ENCODE results near the gene SHOX. TPM values are rescaled to one million over a fixed set of nuclear protein-coding genes. Genes with fewer than 3 reads are reported as not detected.

Gene SHOX
- total RNA-seq, 5 donors from 2014 or later (not counting 1 experiment from before 2014, with no cell fraction given) = not detected

GRCh38 chrX:631802-632365, 1.3 kb downstream of the SHOX start:
- Histone ChIP-seq H3K4me3 (ENCODE audit: control insufficient read depth in 1 of 2, extremely low read depth in 1 of 2, low read length in 1 of 2) (no peak overlapping the region), H3K4me1 (ENCODE audit: control insufficient read depth in 1 of 2, extremely low read depth in 1 of 2, insufficient read depth in 2 of 2, low read length in 2 of 2) (no peaks in the 10 kb centered on the region), H3K9me3 (no peaks in the 10 kb centered on the region), H3K27me3 (replicated peaks in 1 of 2; ENCODE audit: control insufficient read depth in 2 of 2, extremely low read depth in 1 of 2, insufficient read depth in 2 of 2, low read length in 1 of 2) (peaks cover 13 to 77% of the 10 kb centered on the region in 2 experiments), H3K27ac (ENCODE audit: low read length) (no peak overlapping the region), H3K36me3 (ENCODE audit: control insufficient read depth in 2 of 2, extremely low read depth in 1 of 2, insufficient read depth in 1 of 2, low read length in 1 of 2) (no peaks in the 10 kb centered on the region)
- DNase-seq (no peak), ATAC-seq (replicated peaks in 1 of 4) (no peak)
- Mint-ChIP-seq H3K9me3 (no peaks in the 10 kb centered on the region), H3K27me3 (peaks cover 58 to 78% of the 10 kb centered on the region in 2 donors), H3K27ac (no peak overlapping the region), H3K4me3 (no peak overlapping the region), H3K4me1 (peaks cover 3 to 15% (median 4%) of the 10 kb centered on the region in 3 donors), H3K36me3 (no peaks in the 10 kb centered on the region)
- ChIA-PET CTCF (no interaction called here), POLR2A (no interaction called here)
- WGBS (ENCODE audit: insufficient coverage) = 4% methylated on average over 31 of the region's 44 CpGs

- Histone ChIP-seq H3K4me1 (ENCODE audit: control insufficient read depth in 1 of 2, extremely low read depth in 1 of 2, insufficient read depth in 2 of 2, low read length in 2 of 2) (no peaks in the 10 kb centered on the region), H3K27me3 (replicated peaks in 1 of 2; ENCODE audit: control insufficient read depth in 2 of 2, extremely low read depth in 1 of 2, insufficient read depth in 2 of 2, low read length in 1 of 2) (peaks cover 9 to 74% of the 10 kb centered on the region in 2 experiments), H3K27ac (ENCODE audit: low read length) (no peak overlapping the region), H3K36me3 (ENCODE audit: control insufficient read depth in 2 of 2, extremely low read depth in 1 of 2, insufficient read depth in 1 of 2, low read length in 1 of 2) (no peaks in the 10 kb centered on the region), H3K9me3 (no peaks in the 10 kb centered on the region), H3K4me3 (ENCODE audit: control insufficient read depth in 1 of 2, extremely low read depth in 1 of 2, low read length in 1 of 2) (no peak overlapping the region)
- CTCF ChIA-PET = no interaction called here
- Mint-ChIP-seq H3K27me3 (peaks cover 56 to 78% of the 10 kb centered on the region in 2 donors), H3K36me3 (no peaks in the 10 kb centered on the region), H3K9me3 (no peaks in the 10 kb centered on the region), H3K27ac (no peak overlapping the region), H3K4me1 (peaks cover 2 to 14% (median 4%) of the 10 kb centered on the region in 3 donors), H3K4me3 (no peak overlapping the region)
- no peak for DNase-seq
- no peak for ATAC-seq (replicated peaks in 1 of 4)
- WGBS (ENCODE audit: insufficient coverage) = 1% methylated on average over 13 of the region's 30 CpGs
- POLR2A ChIA-PET = no interaction called here
Measured at GRCh38 chrX:632366-633042, 1.9 kb downstream of the SHOX start.

- Mint-ChIP-seq H3K27me3 (peaks cover 57 to 79% of the 10 kb centered on the region in 2 donors), H3K4me1 (peaks cover 10 to 15% (median 12%) of the 10 kb centered on the region in 3 donors), H3K9me3 (no peaks in the 10 kb centered on the region), H3K36me3 (no peaks in the 10 kb centered on the region), H3K27ac (no peak overlapping the region), H3K4me3 (no peak overlapping the region)
- ATAC-seq (replicated peaks in 1 of 4) (no peak), DNase-seq (no peak)
- H3K27ac ChIP-seq (ENCODE audit: low read length) = no peak overlapping the region
- H3K27me3 ChIP-seq (replicated peaks in 1 of 2; ENCODE audit: control insufficient read depth in 2 of 2, extremely low read depth in 1 of 2, insufficient read depth in 2 of 2, low read length in 1 of 2) = peaks cover 14 to 74% of the 10 kb centered on the region in 2 experiments
- no peaks in the 10 kb centered on the region for H3K9me3 ChIP-seq
- no peaks in the 10 kb centered on the region for H3K36me3 ChIP-seq (ENCODE audit: control insufficient read depth in 2 of 2, extremely low read depth in 1 of 2, insufficient read depth in 1 of 2, low read length in 1 of 2)
- POLR2A ChIA-PET = no interaction called here
- CTCF ChIA-PET = no interaction called here
- no peak overlapping the region for H3K4me3 ChIP-seq (ENCODE audit: control insufficient read depth in 1 of 2, extremely low read depth in 1 of 2, low read length in 1 of 2)
- WGBS (ENCODE audit: insufficient coverage) = 2% methylated on average over 15 of the region's 25 CpGs
- no peaks in the 10 kb centered on the region for H3K4me1 ChIP-seq (ENCODE audit: control insufficient read depth in 1 of 2, extremely low read depth in 1 of 2, insufficient read depth in 2 of 2, low read length in 2 of 2)
Measured at GRCh38 chrX:633043-633984, 2.7 kb downstream of the SHOX start.

- Histone ChIP-seq H3K4me1 (ENCODE audit: control insufficient read depth in 1 of 2, extremely low read depth in 1 of 2, insufficient read depth in 2 of 2, low read length in 2 of 2) (no peaks in the 10 kb centered on the region), H3K27me3 (replicated peaks in 1 of 2; ENCODE audit: control insufficient read depth in 2 of 2, extremely low read depth in 1 of 2, insufficient read depth in 2 of 2, low read length in 1 of 2) (peaks cover 11 to 80% of the 10 kb centered on the region in 2 experiments), H3K4me3 (ENCODE audit: control insufficient read depth in 1 of 2, extremely low read depth in 1 of 2, low read length in 1 of 2) (no peak overlapping the region), H3K36me3 (ENCODE audit: control insufficient read depth in 2 of 2, extremely low read depth in 1 of 2, insufficient read depth in 1 of 2, low read length in 1 of 2) (no peaks in the 10 kb centered on the region), H3K27ac (ENCODE audit: low read length) (no peak overlapping the region), H3K9me3 (no peaks in the 10 kb centered on the region)
- Mint-ChIP-seq H3K4me3 (no peak overlapping the region), H3K36me3 (no peaks in the 10 kb centered on the region), H3K27ac (no peak overlapping the region), H3K27me3 (peaks cover 56 to 80% of the 10 kb centered on the region in 2 donors), H3K9me3 (no peaks in the 10 kb centered on the region), H3K4me1 (peaks cover 10 to 14% (median 12%) of the 10 kb centered on the region in 3 donors)
- 11% methylated on average over 65 of the region's 84 CpGs for WGBS (ENCODE audit: insufficient coverage)
- ChIA-PET CTCF (no interaction called here), POLR2A (no interaction called here)
- no peak for DNase-seq
- ATAC-seq (replicated peaks in 1 of 4) = no peak
Measured at GRCh38 chrX:633985-634958, 3.7 kb downstream of the SHOX start.

- H3K4me3 Mint-ChIP-seq = no peak overlapping the region
- H3K9me3 Mint-ChIP-seq = no peaks in the 10 kb centered on the region
- 11% methylated on average over 15 of the region's 29 CpGs for WGBS (ENCODE audit: insufficient coverage)
- Histone ChIP-seq H3K27ac (ENCODE audit: low read length) (no peak overlapping the region), H3K36me3 (ENCODE audit: control insufficient read depth in 2 of 2, extremely low read depth in 1 of 2, insufficient read depth in 1 of 2, low read length in 1 of 2) (no peaks in the 10 kb centered on the region), H3K4me3 (ENCODE audit: control insufficient read depth in 1 of 2, extremely low read depth in 1 of 2, low read length in 1 of 2) (no peak overlapping the region), H3K4me1 (ENCODE audit: control insufficient read depth in 1 of 2, extremely low read depth in 1 of 2, insufficient read depth in 2 of 2, low read length in 2 of 2) (no peaks in the 10 kb centered on the region), H3K27me3 (replicated peaks in 1 of 2; ENCODE audit: control insufficient read depth in 2 of 2, extremely low read depth in 1 of 2, insufficient read depth in 2 of 2, low read length in 1 of 2) (peaks cover 9 to 75% of the 10 kb centered on the region in 2 experiments), H3K9me3 (no peaks in the 10 kb centered on the region)
- H3K4me1 Mint-ChIP-seq = peaks cover 10 to 14% (median 12%) of the 10 kb centered on the region in 3 donors
- POLR2A ChIA-PET = no interaction called here
- no peak overlapping the region for H3K27ac Mint-ChIP-seq
- DNase-seq (no peak), ATAC-seq (replicated peaks in 1 of 4) (no peak)
- no peaks in the 10 kb centered on the region for H3K36me3 Mint-ChIP-seq
- CTCF ChIA-PET = no interaction called here
- H3K27me3 Mint-ChIP-seq = peaks cover 53 to 84% of the 10 kb centered on the region in 2 donors
Measured at GRCh38 chrX:635428-636090, 5.0 kb downstream of the SHOX start.

All from T-cell (primary cell).